K562 (cell line): ENCODE measurements around the gene UBE2QL1. TPM values are rescaled to one million over a fixed set of nuclear protein-coding genes. Genes with fewer than 3 reads are reported as not detected.

Source experiments
- CAMTA2 ChIP-seq: fragments of 250-450 bp; sonication (Bioruptor Pico); conservative IDR thresholded peaks from 2 replicates; pipeline ENCODE4 v1.5.1; 2022
- EP300 ChIP-seq: IDR thresholded peaks from 2 replicates; pipeline ENCODE4 v1.6.1; 2012; ENCODE audit warnings: low read length, improper control_type of control experiment
- FOXA3 ChIP-seq, 2 experiments: fragments of 450-650 bp in 1 of 2; sonication (generic) in 1 of 2; formaldehyde crosslinking; IDR thresholded peaks in 1 of 2; conservative IDR thresholded peaks in 1 of 2; 2 replicates each; pipeline versions ENCODE4 v1.4.0 to v1.8.0; 2020 to 2022; ENCODE audit warnings: mild to moderate bottlenecking in 2 of 2, missing genetic modification reagents in 1 of 2
- FOXK2 ChIP-seq, 2 experiments: fragments of 450-650 bp; IDR thresholded peaks in 1 of 2; conservative IDR thresholded peaks in 1 of 2; 2 replicates each; pipeline ENCODE4 v1.6.1; 2016; ENCODE audit warnings: low read depth in 2 of 2, mild to moderate bottlenecking in 1 of 2
- GATAD2B ChIP-seq: fragments of 450-650 bp; IDR thresholded peaks from 2 replicates; pipeline ENCODE4 v1.6.1; 2017; ENCODE audit warnings: mild to moderate bottlenecking, borderline replicate concordance
- LEF1 ChIP-seq: fragments of 450-650 bp; IDR thresholded peaks from 2 replicates; pipeline ENCODE4 v1.6.1; 2016; ENCODE audit warnings: mild to moderate bottlenecking
- MYNN ChIP-seq, 2 experiments: sonication (generic); formaldehyde crosslinking in 1 of 2; IDR thresholded peaks; 2 replicates each; pipeline versions ENCODE4 v1.5.0 to v1.6.1; 2016 to 2020; ENCODE audit warnings: antibody characterized with exemption in 1 of 2, missing genetic modification reagents in 1 of 2
- NCOR1 ChIP-seq: fragments of 450-650 bp; IDR thresholded peaks from 2 replicates; pipeline ENCODE4 v1.6.1; 2016; ENCODE audit warnings: mild to moderate bottlenecking, moderate library complexity
- POLR2H ChIP-seq: IDR thresholded peaks from 2 replicates; pipeline ENCODE4 v1.6.1; 2016; ENCODE audit warnings: missing genetic modification characterization, low read depth, mild to moderate bottlenecking, control low read depth, missing compliant biosample characterization, moderate library complexity
- PRMT5 ChIP-seq: sonication (generic); formaldehyde crosslinking; IDR thresholded peaks from 2 replicates; pipeline ENCODE4 v1.5.0; 2020; ENCODE audit warnings: missing genetic modification reagents
- RBM22 ChIP-seq: fragments of 200-400 bp; formaldehyde crosslinking; IDR thresholded peaks from 2 replicates; pipeline ENCODE4 v1.6.1; 2018; ENCODE audit warnings: low read length, low read depth; ENCODE audit not compliant: poor library complexity, severe bottlenecking
- SAFB ChIP-seq: fragments of 200-400 bp; formaldehyde crosslinking; IDR thresholded peaks from 2 replicates; pipeline ENCODE4 v1.6.1; 2017; ENCODE audit warnings: low read depth, low read length, borderline replicate concordance
- SETDB1 ChIP-seq: IDR thresholded peaks from one replicate; pipeline ENCODE4 v1.6.1; 2012; ENCODE audit warnings: low read length, control low read depth, inconsistent platforms
- SIN3B ChIP-seq: fragments of 450-650 bp; IDR thresholded peaks from 2 replicates; pipeline ENCODE4 v1.6.1; 2017; ENCODE audit warnings: low read depth, mild to moderate bottlenecking, moderate library complexity
- SRF ChIP-seq, 2 experiments: fragments of 250-450, 450-650 bp in 1 of 2; sonication (Bioruptor Pico) in 1 of 2; sonication (generic) in 1 of 2; formaldehyde crosslinking; IDR thresholded peaks; 2 replicates each; pipeline versions ENCODE4 v1.5.0 to v1.5.1; 2020 to 2022; ENCODE audit warnings: mild to moderate bottlenecking in 1 of 2, missing genetic modification reagents in 1 of 2
- U2AF2 ChIP-seq: fragments of 200-400 bp; formaldehyde crosslinking; optimal IDR thresholded peaks from 2 replicates; pipeline ENCODE3; 2017; ENCODE audit warnings: low read depth, mild to moderate bottlenecking, low read length
- ZBED1 ChIP-seq: IDR thresholded peaks from 2 replicates; pipeline ENCODE4 v1.6.1; 2014
- ZBTB8A ChIP-seq: fragments of 450-650 bp; IDR thresholded peaks from 2 replicates; pipeline ENCODE4 v1.6.1; 2018; ENCODE audit warnings: mild to moderate bottlenecking, moderate library complexity; ENCODE audit not compliant: partially characterized antibody
- ZKSCAN1 ChIP-seq: fragments of 150-350 bp; IDR thresholded peaks from 2 replicates; pipeline ENCODE4 v1.6.1; 2016; ENCODE audit warnings: low read depth, low read length
- ZNF174 ChIP-seq: fragments of 250-450 bp; sonication (Bioruptor Pico); IDR thresholded peaks from 2 replicates; pipeline ENCODE4 v1.4.0; 2020; ENCODE audit warnings: mild to moderate bottlenecking
- ZNF584 ChIP-seq: fragments of 200-800 bp; sonication (Bioruptor generic); IDR thresholded peaks from 2 replicates; pipeline ENCODE4 v1.6.1; 2016; ENCODE audit warnings: low read depth, mild to moderate bottlenecking, missing genetic modification characterization, missing compliant biosample characterization
- ZNF79 ChIP-seq: fragments of 250-450 bp; sonication (Bioruptor Pico); IDR thresholded peaks from 2 replicates; pipeline ENCODE4 v1.4.0; 2020; ENCODE audit warnings: low read depth, mild to moderate bottlenecking, moderate library complexity
- polyA plus RNA-seq, 8 experiments: library from polyadenylated mRNA; depleted of rRNA in 4 of 8; stranded (reverse) in 5 of 8; unstranded in 3 of 8; fragments of >200 nt; fragmentation: Nextera tagmentation in 2 of 8; fragmentation: Illumina TruSeq in 1 of 8; extraction: Ambion mirVana in 2 of 8; extraction: Trizol in 1 of 8; gene quantifications; 2 replicates each; pipeline versions ENCODE4 v1.2.1 to v1.2.3, GENCODE V29; 2011 to 2014; ENCODE audit warnings: inconsistent platforms in 1 of 8, missing spikeins in 1 of 8
- total RNA-seq, 7 experiments: library from RNA; depleted of rRNA in 6 of 7; stranded (reverse); fragments of >200 nt in 6 of 7; fragmentation: Illumina TruSeq in 2 of 7; extraction: Trizol in 2 of 7; gene quantifications; 2 replicates each; pipeline versions ENCODE4 v1.2.1 to v1.2.3, GENCODE V29; 2011 to 2021; ENCODE audit warnings: low replicate concordance in 1 of 7
- TF ChIP-seq, protein P1 (sequence below): fragments of 250-450 bp; sonication (Bioruptor Pico); IDR thresholded peaks from 2 replicates; pipeline ENCODE4 v1.5.0; 2020; ENCODE audit warnings: mild to moderate bottlenecking
- TF ChIP-seq, protein P2 (sequence below): sonication (generic); formaldehyde crosslinking; IDR thresholded peaks from 2 replicates; pipeline ENCODE4 v1.8.0; 2022; ENCODE audit warnings: mild to moderate bottlenecking, low read depth, missing genetic modification reagents
- TF ChIP-seq, protein P3 (sequence below): sonication (generic); formaldehyde crosslinking; IDR thresholded peaks from 2 replicates; pipeline ENCODE4 v1.4.0; 2020; ENCODE audit warnings: mild to moderate bottlenecking, missing genetic modification reagents

UBE2QL1 gene
- total and polyA plus RNA-seq, 9 of the 15 experiments (the other 6 are each of a cell fraction or from before 2014, with no cell fraction given) = not detected

DNA sequence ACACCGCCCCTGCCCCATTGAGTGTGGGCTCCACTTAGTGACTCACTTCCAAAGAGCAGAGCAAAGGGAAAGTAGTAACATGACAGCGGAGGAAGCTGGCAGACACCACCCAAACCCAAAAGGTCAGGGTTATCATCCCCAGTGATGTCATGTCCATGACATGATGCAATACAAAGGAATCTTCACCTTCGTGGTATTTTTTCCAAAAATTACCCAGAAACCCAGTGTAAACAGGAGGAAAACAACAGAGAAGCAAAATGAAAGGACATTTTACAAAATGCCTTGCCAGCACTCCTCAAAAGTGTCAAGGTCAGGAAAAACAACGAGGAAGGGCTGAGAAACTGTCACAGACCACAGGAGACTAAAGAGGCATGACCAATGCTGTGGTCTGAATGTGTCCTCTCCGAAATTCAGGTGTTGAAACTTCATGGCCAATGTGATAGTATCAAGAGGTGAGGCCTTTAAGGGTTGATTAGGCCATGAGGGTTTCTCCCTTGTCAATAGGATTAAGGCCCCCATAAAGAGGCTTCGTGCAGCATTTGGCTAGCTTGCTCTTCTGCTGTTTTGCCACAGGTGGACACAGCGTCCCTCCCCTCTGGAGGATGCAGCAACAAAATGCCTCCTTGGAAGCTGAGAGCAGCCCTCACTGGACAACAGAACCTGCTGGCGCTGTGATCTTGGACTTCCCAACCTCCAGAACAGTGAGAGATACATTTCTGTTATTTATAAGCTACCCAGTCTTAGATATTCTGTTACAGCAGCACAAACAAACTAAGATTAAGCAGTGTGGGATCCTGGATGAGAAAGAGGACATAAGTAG, 39.8 kb upstream of the UBE2QL1 start (continued):
- TF ChIP-seq, protein P1, sequence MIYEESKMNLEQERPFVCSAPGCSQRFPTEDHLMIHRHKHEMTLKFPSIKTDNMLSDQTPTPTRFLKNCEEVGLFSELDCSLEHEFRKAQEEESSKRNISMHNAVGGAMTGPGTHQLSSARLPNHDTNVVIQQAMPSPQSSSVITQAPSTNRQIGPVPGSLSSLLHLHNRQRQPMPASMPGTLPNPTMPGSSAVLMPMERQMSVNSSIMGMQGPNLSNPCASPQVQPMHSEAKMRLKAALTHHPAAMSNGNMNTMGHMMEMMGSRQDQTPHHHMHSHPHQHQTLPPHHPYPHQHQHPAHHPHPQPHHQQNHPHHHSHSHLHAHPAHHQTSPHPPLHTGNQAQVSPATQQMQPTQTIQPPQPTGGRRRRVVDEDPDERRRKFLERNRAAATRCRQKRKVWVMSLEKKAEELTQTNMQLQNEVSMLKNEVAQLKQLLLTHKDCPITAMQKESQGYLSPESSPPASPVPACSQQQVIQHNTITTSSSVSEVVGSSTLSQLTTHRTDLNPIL (CRISPR knock-in tag) = no peak
- TF ChIP-seq SIN3B = no peak
- TF ChIP-seq FOXK2 (conservative IDR thresholded peaks at IDR 0.05 in 1 of 2, IDR thresholded peaks at IDR 0.05 in 1 of 2; ENCODE audit: low read depth in 2 of 2) = peak; percentile 77 to 84
- peak; percentile 39 to 48; a peak in 3 of 4 replicates for TF ChIP-seq FOXA3 (CRISPR knock-in tag; conservative IDR thresholded peaks at IDR 0.05 in 1 of 2, IDR thresholded peaks at IDR 0.05 in 1 of 2)
- TF ChIP-seq, protein P2, sequence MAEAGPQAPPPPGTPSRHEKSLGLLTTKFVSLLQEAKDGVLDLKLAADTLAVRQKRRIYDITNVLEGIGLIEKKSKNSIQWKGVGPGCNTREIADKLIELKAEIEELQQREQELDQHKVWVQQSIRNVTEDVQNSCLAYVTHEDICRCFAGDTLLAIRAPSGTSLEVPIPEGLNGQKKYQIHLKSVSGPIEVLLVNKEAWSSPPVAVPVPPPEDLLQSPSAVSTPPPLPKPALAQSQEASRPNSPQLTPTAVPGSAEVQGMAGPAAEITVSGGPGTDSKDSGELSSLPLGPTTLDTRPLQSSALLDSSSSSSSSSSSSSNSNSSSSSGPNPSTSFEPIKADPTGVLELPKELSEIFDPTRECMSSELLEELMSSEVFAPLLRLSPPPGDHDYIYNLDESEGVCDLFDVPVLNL (CRISPR knock-in tag) = no peak
- TF ChIP-seq GATAD2B = no peak
- no peak for TF ChIP-seq ZKSCAN1
- TF ChIP-seq ZBED1 = no peak
- TF ChIP-seq ZNF584 (CRISPR knock-in tag) = no peak; the same call in 1 of the 2 replicates
- TF ChIP-seq ZNF79 (CRISPR knock-in tag) = no peak
- no peak for TF ChIP-seq ZBTB8A
- TF ChIP-seq CAMTA2 (CRISPR knock-in tag) = no peak
- peak; percentile 78 for TF ChIP-seq EP300
- no peak for TF ChIP-seq SAFB
- no peak for TF ChIP-seq RBM22
- TF ChIP-seq LEF1 = peak; percentile 57; the same call in 1 of the 2 replicates
- 0 out of 4 replicates have a peak, but pooled peaks of 1 of the 2 experiments have one; percentile 36 for TF ChIP-seq SRF (CRISPR knock-in tag; IDR thresholded peaks at IDR 0.05)
- TF ChIP-seq NCOR1 = peak; percentile 22; the same call in 1 of the 2 replicates
- TF ChIP-seq MYNN (IDR thresholded peaks at IDR 0.05) = no peak
- no peak for TF ChIP-seq MYNN (CRISPR knock-in tag; IDR thresholded peaks at IDR 0.05)
- TF ChIP-seq SETDB1 = no peak
- no peak for TF ChIP-seq ZNF174 (CRISPR knock-in tag)
- TF ChIP-seq PRMT5 (CRISPR knock-in tag) = no peak
- TF ChIP-seq, protein P3, sequence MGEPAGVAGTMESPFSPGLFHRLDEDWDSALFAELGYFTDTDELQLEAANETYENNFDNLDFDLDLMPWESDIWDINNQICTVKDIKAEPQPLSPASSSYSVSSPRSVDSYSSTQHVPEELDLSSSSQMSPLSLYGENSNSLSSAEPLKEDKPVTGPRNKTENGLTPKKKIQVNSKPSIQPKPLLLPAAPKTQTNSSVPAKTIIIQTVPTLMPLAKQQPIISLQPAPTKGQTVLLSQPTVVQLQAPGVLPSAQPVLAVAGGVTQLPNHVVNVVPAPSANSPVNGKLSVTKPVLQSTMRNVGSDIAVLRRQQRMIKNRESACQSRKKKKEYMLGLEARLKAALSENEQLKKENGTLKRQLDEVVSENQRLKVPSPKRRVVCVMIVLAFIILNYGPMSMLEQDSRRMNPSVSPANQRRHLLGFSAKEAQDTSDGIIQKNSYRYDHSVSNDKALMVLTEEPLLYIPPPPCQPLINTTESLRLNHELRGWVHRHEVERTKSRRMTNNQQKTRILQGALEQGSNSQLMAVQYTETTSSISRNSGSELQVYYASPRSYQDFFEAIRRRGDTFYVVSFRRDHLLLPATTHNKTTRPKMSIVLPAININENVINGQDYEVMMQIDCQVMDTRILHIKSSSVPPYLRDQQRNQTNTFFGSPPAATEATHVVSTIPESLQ = no peak
- no peak for TF ChIP-seq U2AF2
- no peak for TF ChIP-seq POLR2H (tag)
